Measurements from ENCODE around the gene RAPGEF5.

The RAPGEF5 gene

DNA sequence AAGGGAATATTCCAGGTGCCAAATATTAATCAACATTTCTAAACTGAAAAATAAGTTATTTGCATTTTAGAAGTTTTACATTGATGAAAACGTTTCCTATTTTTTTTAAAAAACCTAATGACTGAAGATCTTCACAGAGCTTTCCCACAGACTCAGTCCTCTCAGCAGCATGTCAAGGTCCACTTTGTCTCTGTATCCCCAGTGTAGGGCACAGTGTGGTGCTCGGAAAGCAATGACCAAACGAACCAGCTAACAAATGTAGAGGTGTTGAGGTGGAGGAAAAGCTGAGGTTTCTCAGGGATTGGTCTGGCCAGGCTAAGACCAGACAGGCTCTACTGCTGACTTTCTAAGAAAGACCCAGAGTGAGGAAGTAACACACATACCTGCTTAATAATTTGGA lies 209.1 kb downstream of the RAPGEF5 start:
- DNase-seq = no peak
- CTCF ChIA-PET = no interaction called here
- Mint-ChIP-seq H3K4me1 (peaks cover 21% of the 10 kb centered on the region), H3K36me3 (no peaks in the 10 kb centered on the region), H3K27me3 (peaks cover 8% of the 10 kb centered on the region), H3K4me3 (no peak overlapping the region), H3K27ac (no peak overlapping the region), H3K9me3 (no peaks in the 10 kb centered on the region)

DNA sequence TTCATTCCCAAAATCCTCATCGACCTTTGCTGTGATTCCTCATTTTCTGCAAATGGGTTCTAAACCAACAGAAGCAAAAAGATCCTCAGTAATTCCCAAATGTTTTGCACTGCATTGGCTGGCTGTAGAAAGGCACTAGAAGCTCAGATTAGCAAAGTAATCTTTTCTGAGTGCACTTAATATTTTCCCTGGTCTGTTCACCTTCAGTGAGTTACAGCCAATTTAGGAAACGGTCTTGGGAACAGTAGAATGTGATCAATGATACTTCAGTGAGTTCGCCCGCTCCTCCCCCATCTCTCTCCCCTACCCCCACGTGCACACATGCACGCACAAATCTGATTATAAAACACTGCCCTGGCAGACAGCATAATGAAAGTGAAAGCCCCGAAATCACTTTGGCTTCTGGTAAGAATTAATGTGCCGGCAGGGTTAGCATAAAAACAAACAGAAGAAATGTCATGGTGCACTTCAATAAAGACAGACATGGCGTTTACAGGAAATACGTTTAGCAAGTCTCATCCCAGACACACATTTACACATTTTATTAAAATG lies 209.9 kb downstream of the RAPGEF5 start:
- H3K9me3 Mint-ChIP-seq = no peaks in the 10 kb centered on the region
- H3K4me1 Mint-ChIP-seq = peaks cover 21% of the 10 kb centered on the region
- CTCF ChIA-PET = no interaction called here
- H3K27ac Mint-ChIP-seq = peak overlapping the region; percentile 46
- peak overlapping the region; percentile 5 for H3K4me3 Mint-ChIP-seq
- peaks cover 8% of the 10 kb centered on the region for H3K27me3 Mint-ChIP-seq
- peak; percentile 51 for DNase-seq
- no peaks in the 10 kb centered on the region for H3K36me3 Mint-ChIP-seq

DNA sequence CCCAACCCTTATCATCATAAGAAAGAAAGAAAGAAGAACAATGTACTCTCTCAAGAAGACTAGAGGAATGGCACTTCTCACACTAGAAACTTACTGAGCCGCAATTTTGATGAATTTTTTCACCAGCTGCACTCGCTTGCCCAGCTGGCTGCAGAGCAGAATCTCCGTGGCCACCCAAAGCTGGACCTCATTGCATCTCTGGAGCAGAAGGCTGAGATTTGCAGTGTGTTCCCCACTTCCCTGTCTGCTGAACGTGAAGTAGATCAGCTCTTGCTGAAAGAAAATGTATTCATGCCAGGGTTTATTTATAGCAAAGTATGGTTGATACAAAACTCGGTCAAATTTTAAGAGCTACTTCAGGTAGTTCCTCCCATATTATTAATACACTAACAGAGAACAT lies 212.0 kb downstream of the RAPGEF5 start:
- Mint-ChIP-seq H3K9me3 (no peaks in the 10 kb centered on the region), H3K27ac (no peak overlapping the region), H3K27me3 (peaks cover 8% of the 10 kb centered on the region), H3K4me3 (no peak overlapping the region), H3K36me3 (no peaks in the 10 kb centered on the region), H3K4me1 (peaks cover 21% of the 10 kb centered on the region)
- no peak for DNase-seq
- CTCF ChIA-PET = no interaction called here

DNA sequence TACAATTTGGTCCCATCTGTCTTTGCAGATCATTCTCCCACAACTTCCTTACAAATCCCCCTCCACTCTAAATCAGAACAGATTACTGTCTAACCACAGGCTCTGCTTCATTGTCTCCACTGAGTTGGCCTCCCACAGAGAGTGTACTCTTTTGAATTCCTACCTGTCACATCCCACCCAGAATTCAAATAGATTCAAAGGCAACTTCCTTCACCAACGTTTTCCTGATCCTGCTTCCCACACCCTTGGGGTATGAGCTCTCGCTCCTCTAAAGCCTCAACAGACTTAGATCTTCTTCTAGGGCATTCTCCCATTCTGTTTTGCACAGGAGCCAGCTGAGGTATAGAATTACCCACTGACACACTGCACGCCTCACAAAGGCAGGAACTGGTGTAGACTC lies 213.5 kb downstream of the RAPGEF5 start:
- no peak for DNase-seq
- CTCF ChIA-PET = no interaction called here
- no peaks in the 10 kb centered on the region for H3K36me3 Mint-ChIP-seq

DNA sequence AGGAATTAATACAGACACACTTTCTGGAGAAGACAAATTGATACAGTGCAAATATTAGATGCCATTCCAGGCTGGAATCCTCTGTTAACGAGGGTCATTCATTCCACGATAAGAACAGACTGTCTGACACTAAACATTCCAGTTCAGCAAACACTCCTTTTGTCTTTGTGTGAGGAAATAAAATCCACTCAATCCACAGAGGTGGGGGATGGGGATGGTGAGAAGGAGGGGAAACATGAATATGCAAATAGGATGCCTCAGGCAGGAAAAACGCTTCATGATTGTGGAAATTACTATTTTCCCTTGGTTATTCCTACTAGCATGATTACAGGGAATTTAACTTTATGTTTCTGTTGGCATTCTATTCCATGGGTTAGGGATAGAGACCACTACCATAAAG lies 214.4 kb downstream of the RAPGEF5 start:
- CTCF ChIA-PET = no interaction called here
- DNase-seq = no peak
- H3K9me3 Mint-ChIP-seq = no peaks in the 10 kb centered on the region
- H3K36me3 Mint-ChIP-seq = no peaks in the 10 kb centered on the region
- no peak overlapping the region for H3K4me3 Mint-ChIP-seq
- H3K4me1 Mint-ChIP-seq = peaks cover 9% of the 10 kb centered on the region
- no peak overlapping the region for H3K27ac Mint-ChIP-seq
- peaks cover 18% of the 10 kb centered on the region for H3K27me3 Mint-ChIP-seq

More for the DNA sequence above, 213.5 kb downstream of the RAPGEF5 start:
- peaks cover 13% of the 10 kb centered on the region for H3K27me3 Mint-ChIP-seq
- no peak overlapping the region for H3K4me3 Mint-ChIP-seq
- H3K9me3 Mint-ChIP-seq = no peaks in the 10 kb centered on the region
- H3K4me1 Mint-ChIP-seq = peaks cover 18% of the 10 kb centered on the region
- no peak overlapping the region for H3K27ac Mint-ChIP-seq

DNA sequence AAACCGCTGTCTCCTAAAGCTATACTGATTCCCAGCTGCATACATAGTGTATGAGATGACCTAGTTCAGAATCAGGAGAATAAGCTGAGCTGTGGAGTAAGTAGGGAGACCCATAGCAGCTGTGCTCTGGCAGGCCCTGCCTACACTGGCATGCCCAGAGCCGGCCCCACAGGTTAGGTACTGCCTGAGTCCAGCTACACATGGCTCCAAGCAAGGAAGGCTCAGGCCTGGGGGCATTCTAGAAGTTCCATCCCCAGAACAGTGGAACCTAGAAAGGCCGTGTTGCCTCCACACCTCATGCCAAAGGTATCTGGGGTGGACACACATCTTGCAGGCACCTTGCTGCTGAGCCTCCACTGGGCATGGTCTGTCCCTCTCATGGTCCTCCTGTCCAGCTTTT lies 215.6 kb downstream of the RAPGEF5 start:
- no peaks in the 10 kb centered on the region for H3K9me3 Mint-ChIP-seq
- CTCF ChIA-PET = interaction anchor here (1.2 kb wide), 1 partner anchor 30 kb away, joined by 3 read pairs; no protein-coding TSS in a partner anchor

DNA sequence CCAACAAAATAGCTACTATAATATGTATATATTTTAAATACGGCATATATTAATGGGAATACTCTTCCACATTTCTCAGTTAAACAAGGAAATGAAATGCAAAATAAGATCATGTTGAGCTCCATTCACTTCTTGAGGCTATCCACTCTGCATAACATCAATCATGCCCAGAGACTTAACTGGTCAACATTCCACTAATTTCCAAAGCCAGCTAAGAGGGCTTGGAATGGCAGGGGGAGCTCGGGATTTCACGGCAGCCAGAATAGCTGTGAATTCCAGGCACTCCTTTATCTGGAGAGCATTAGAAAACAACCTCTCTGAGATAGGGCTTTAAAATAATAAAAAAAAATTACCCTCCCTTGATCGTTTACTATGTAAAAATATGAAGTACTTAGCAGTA lies 216.4 kb downstream of the RAPGEF5 start:
- H3K27ac Mint-ChIP-seq = no peak overlapping the region
- no peaks in the 10 kb centered on the region for H3K36me3 Mint-ChIP-seq
- H3K9me3 Mint-ChIP-seq = no peaks in the 10 kb centered on the region
- H3K4me1 Mint-ChIP-seq = no peaks in the 10 kb centered on the region
- no peak overlapping the region for H3K4me3 Mint-ChIP-seq
- CTCF ChIA-PET = interaction anchor here (0.8 to 1.2 kb wide), 2 partner anchors 13 to 30 kb away, joined by 3 read pairs; no protein-coding TSS in a partner anchor
- DNase-seq = no peak
- peaks cover 18% of the 10 kb centered on the region for H3K27me3 Mint-ChIP-seq

More for the DNA sequence above, 215.6 kb downstream of the RAPGEF5 start:
- Mint-ChIP-seq H3K27me3 (peaks cover 18% of the 10 kb centered on the region), H3K4me3 (no peak overlapping the region), H3K36me3 (no peaks in the 10 kb centered on the region), H3K4me1 (no peaks in the 10 kb centered on the region), H3K27ac (no peak overlapping the region)
- no peak for DNase-seq

DNA sequence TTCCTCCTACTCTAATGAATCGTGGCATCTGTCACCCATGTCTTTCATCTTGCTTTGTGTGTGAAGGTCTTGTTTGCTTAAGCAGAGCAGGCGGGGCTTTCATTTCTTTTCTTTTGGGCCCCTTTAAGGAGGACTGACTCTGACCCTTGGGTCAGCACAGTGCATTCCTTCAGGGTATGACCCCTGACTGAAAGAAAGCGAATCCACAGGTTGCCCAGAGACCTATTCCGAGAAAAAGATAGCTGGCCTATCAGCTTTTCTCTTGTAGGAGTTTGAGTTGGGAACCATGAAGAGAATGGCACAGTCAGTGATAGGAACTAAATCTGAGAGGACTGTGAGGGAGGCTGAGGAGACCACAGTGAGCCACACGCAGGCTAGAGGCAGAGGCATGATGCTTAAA lies 218.1 kb downstream of the RAPGEF5 start:
- peaks cover 25% of the 10 kb centered on the region for H3K27me3 Mint-ChIP-seq
- no peaks in the 10 kb centered on the region for H3K4me1 Mint-ChIP-seq
- no peaks in the 10 kb centered on the region for H3K36me3 Mint-ChIP-seq
- no peaks in the 10 kb centered on the region for H3K9me3 Mint-ChIP-seq
- no peak for DNase-seq
- H3K27ac Mint-ChIP-seq = no peak overlapping the region
- CTCF ChIA-PET = no interaction called here
- H3K4me3 Mint-ChIP-seq = no peak overlapping the region

DNA sequence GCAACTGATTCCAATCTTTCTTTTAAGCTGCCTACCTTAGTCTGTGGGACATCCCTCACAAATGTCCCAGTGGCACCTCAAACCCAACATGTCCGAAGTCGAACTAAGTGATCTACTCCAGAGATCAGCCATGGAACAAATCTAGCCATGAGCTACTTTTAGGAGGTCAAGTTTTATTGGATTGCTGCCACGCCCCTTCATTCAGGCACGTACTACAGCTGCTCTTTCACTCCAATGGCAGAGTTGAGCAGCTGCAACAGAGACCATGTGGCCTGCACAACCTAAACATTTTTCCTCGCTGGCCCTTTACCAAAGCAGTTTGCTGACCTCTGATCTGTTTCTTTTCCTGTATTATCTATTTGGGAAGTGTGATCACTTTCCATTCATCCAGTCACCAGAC lies 218.8 kb downstream of the RAPGEF5 start:
- no peaks in the 10 kb centered on the region for H3K9me3 Mint-ChIP-seq
- H3K36me3 Mint-ChIP-seq = no peaks in the 10 kb centered on the region
- no peak overlapping the region for H3K27ac Mint-ChIP-seq
- no peaks in the 10 kb centered on the region for H3K4me1 Mint-ChIP-seq
- H3K4me3 Mint-ChIP-seq = no peak overlapping the region
- H3K27me3 Mint-ChIP-seq = peaks cover 26% of the 10 kb centered on the region
- no peak for DNase-seq
- CTCF ChIA-PET = no interaction called here

DNA sequence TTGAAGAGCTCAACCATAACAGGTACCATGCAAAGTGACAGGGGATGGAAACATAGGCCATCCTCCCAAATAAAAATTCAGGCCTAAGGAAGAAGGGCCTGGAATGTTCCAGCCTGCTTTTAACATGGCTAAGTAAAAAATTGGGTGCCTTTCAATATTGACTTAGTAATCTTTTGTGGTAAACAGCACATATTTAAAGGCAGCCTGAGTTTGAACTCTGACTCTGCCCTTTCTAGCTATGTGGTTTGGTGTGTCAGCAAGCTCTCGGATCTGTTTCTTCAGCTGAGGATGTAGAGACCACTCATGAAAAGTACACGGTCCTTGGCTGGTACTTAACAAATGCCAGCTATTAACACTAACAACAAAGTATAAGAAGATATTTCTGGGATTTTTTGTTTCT lies 219.5 kb downstream of the RAPGEF5 start:
- H3K4me3 Mint-ChIP-seq = no peak overlapping the region
- H3K27ac Mint-ChIP-seq = no peak overlapping the region
- H3K4me1 Mint-ChIP-seq = no peaks in the 10 kb centered on the region
- no peak for DNase-seq
- H3K9me3 Mint-ChIP-seq = no peaks in the 10 kb centered on the region
- no peaks in the 10 kb centered on the region for H3K36me3 Mint-ChIP-seq
- H3K27me3 Mint-ChIP-seq = peaks cover 29% of the 10 kb centered on the region
- CTCF ChIA-PET = no interaction called here

DNA sequence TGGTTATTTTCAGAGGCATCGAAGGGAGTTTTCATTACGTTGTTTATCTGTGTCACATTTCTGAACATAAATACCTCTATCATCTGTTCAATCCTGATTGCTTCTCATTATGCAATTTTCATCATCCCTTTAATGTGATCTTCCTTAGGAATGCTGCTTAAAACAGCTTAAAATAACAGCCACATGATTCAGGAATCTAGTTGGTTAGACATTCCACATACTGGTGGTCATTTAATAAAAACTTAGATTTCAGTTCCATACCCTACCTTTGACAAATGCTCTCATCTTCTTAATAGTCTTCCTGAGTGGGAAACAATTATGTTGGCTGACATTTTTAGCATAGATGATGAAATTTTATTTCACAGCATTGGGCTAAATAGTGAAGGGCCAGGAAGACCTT lies 219.9 kb downstream of the RAPGEF5 start:
- H3K9me3 Mint-ChIP-seq = no peaks in the 10 kb centered on the region
- H3K27me3 Mint-ChIP-seq = peaks cover 29% of the 10 kb centered on the region
- CTCF ChIA-PET = no interaction called here
- H3K4me1 Mint-ChIP-seq = no peaks in the 10 kb centered on the region
- no peak for DNase-seq
- no peaks in the 10 kb centered on the region for H3K36me3 Mint-ChIP-seq
- no peak overlapping the region for H3K4me3 Mint-ChIP-seq
- H3K27ac Mint-ChIP-seq = no peak overlapping the region

DNA sequence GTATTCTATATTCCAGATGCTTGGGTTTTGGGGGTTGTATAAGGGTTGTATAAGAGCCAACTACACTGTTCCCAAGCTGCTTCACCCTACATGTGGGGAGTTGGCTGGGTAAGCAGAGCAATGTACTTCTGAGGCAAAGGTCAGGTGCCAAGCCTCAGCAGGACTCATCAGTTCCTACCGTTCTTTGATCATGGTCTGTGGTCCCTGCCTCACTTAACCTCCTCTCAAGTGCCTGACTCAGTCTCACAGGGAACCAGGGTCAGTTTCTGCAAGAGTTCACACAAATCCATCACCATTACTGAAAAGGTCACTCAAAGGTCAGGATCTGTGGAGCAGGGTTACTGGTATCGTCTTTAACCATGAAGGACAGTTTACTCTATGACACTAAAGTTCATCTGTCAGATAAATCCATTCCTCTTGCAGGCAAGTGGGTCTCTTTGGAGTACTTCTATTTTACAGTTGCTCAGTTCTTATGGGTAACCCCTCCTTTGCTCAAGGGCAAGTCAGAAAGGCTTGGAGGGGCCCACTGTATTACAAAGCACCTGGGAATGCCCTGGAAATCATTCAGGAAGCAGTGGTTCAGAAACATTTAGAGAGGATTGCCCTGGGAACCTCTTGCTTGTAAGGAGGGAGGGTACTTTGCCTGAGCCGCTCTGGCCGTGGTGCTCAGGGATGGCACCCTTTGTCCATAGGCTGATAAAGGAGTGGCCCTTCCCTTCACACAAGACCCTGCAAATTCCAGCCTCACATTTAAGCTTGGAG lies 227.0 kb downstream of the RAPGEF5 start:
- CTCF ChIA-PET = interaction anchor here (0.6 kb wide), 1 partner anchor 1133 kb away, joined by 4 read pairs; no protein-coding TSS in a partner anchor
- DNase-seq = no peak

DNA sequence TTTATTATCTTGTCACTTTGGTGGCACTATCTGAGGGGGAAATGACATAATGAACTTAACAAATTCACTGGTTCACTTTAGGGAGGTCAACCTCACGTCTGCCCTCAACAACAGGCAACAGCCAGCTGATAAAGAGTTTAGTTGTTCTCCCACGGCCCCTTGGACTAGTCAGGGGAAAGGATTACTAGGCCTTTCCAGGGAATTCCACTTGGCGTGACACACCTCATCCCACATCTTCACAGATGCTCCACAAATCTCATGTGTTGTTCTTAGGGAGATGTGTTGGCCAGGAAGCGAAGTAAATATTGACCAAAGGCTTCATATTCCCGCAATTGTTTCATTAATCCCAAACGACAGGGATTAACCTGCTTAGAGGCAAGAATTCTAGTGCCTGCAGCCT lies 227.8 kb downstream of the RAPGEF5 start:
- no peak for DNase-seq
- Mint-ChIP-seq H3K4me1 (no peaks in the 10 kb centered on the region), H3K27ac (no peak overlapping the region), H3K9me3 (no peaks in the 10 kb centered on the region), H3K4me3 (no peak overlapping the region), H3K36me3 (no peaks in the 10 kb centered on the region), H3K27me3 (peaks cover 23% of the 10 kb centered on the region)
- CTCF ChIA-PET = interaction anchor here (2.4 kb wide), 1 partner anchor 19 kb away, joined by 8 read pairs; no protein-coding TSS in a partner anchor

More for the DNA sequence above, 227.0 kb downstream of the RAPGEF5 start:
- Mint-ChIP-seq H3K27ac (no peak overlapping the region), H3K4me1 (no peaks in the 10 kb centered on the region), H3K36me3 (no peaks in the 10 kb centered on the region), H3K4me3 (no peak overlapping the region), H3K27me3 (peaks cover 29% of the 10 kb centered on the region), H3K9me3 (no peaks in the 10 kb centered on the region)

DNA sequence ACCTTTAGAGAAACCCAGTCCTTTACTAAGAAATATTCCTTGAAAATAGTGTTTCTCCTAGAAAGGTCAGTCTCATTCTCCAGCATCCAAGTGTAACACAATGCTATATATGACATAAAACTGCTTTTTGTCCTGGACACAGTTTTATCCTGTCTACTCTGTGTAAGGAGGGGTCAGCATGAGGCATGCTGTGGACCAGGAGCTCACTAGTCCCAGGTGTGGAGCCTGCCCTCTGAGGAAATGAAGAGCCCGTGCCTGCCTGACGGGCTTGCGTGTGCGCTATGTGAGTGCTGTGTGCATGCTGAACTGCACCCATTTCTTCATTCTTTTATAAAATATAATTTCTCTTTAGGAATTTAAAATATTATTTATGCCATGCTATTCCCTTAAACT lies 228.4 kb downstream of the RAPGEF5 start:
- peaks cover 20% of the 10 kb centered on the region for H3K27me3 Mint-ChIP-seq

More for the DNA sequence above, 228.4 kb downstream of the RAPGEF5 start:
- CTCF ChIA-PET = interaction anchor here (1.7 to 2.4 kb wide), 2 partner anchors 12 to 18 kb away, joined by 3 to 8 read pairs; no protein-coding TSS in a partner anchor
- H3K4me3 Mint-ChIP-seq = no peak overlapping the region
- no peak for DNase-seq
- H3K27ac Mint-ChIP-seq = no peak overlapping the region
- H3K36me3 Mint-ChIP-seq = no peaks in the 10 kb centered on the region
- no peaks in the 10 kb centered on the region for H3K4me1 Mint-ChIP-seq
- H3K9me3 Mint-ChIP-seq = no peaks in the 10 kb centered on the region
